Superior temporal gyrus (tissue), 1 donor: Measurements from ENCODE around the gene ROBO1.
A peak's percentile ranks its signal among the peaks of the same experiment; 100 is the strongest.

Experiments used
- DNase-seq: peaks from one replicate; pipeline ENCODE4 v3.0.0-alpha.2; 2016; ENCODE audit errors: extremely low spot score

Gene ROBO1

GRCh38 chr3:79066481-79066880 is 701.3 kb downstream of the ROBO1 start:
- no peak for DNase-seq

- no peak for DNase-seq
Observed at GRCh38 chr3:79063624-79064023, 704.2 kb downstream of the ROBO1 start.

GRCh38 chr3:79057756-79058155 is 710.0 kb downstream of the ROBO1 start:
- DNase-seq: no peak

GRCh38 chr3:79056498-79056897 is 711.3 kb downstream of the ROBO1 start:
- DNase-seq: no peak

GRCh38 chr3:79052054-79052681 is 715.6 kb downstream of the ROBO1 start:
- DNase-seq: no peak

- no peak for DNase-seq
Observed at GRCh38 chr3:79047581-79047980, 720.2 kb downstream of the ROBO1 start.

- DNase-seq: no peak
Observed at GRCh38 chr3:79041621-79042020, 726.2 kb downstream of the ROBO1 start.

- no peak for DNase-seq
Observed at GRCh38 chr3:79040701-79041100, 727.1 kb downstream of the ROBO1 start.

GRCh38 chr3:79040091-79040490 is 727.7 kb downstream of the ROBO1 start:
- no peak for DNase-seq

GRCh38 chr3:79039192-79039591 is 728.6 kb downstream of the ROBO1 start:
- no peak for DNase-seq

GRCh38 chr3:79038636-79039035 is 729.2 kb downstream of the ROBO1 start:
- DNase-seq: no peak

- no peak for DNase-seq
Observed at GRCh38 chr3:79038057-79038456, 729.7 kb downstream of the ROBO1 start.

GRCh38 chr3:79032686-79033318 is 735.0 kb downstream of the ROBO1 start:
- DNase-seq: peak; percentile 93

- no peak for DNase-seq
Observed at GRCh38 chr3:79030157-79030556, 737.6 kb downstream of the ROBO1 start.

- no peak for DNase-seq
Observed at GRCh38 chr3:79028916-79029315, 738.9 kb downstream of the ROBO1 start.

GRCh38 chr3:79027593-79027992 is 740.2 kb downstream of the ROBO1 start:
- no peak for DNase-seq

- DNase-seq: no peak
Observed at GRCh38 chr3:79019924-79020173, 747.9 kb downstream of the ROBO1 start.

- peak; percentile 90 for DNase-seq
Observed at GRCh38 chr3:79019137-79019923, 748.5 kb downstream of the ROBO1 start.

- no peak for DNase-seq
Observed at GRCh38 chr3:79018671-79019136, 749.1 kb downstream of the ROBO1 start.

- peak; percentile 68 for DNase-seq
Observed at GRCh38 chr3:79018265-79018664, 749.5 kb downstream of the ROBO1 start.

GRCh38 chr3:79016587-79017376 is 751.0 kb downstream of the ROBO1 start:
- peak; percentile 62 for DNase-seq

GRCh38 chr3:79015854-79016253 is 751.9 kb downstream of the ROBO1 start:
- DNase-seq: peak; percentile 70
